IMR-90 (cell line): ENCODE data around the gene OTUB2. TPM values are rescaled to one million over a fixed set of nuclear protein-coding genes. Genes with fewer than 3 reads are reported as not detected.

Source experiments
- ATAC-seq: fragments of 200-7000 bp; cut with Tn5 transposase; 2 replicates; pipeline ENCODE4 v1.9.1; 2020; ENCODE audit warnings: low read depth, mild to moderate bottlenecking, moderate library complexity
- BruUV-seq: library from RNA; stranded (reverse); fragments of 400-500 nt; replicated peaks from 2 replicates; lab custom pipeline; 2021; lab: Mats Ljungman, UMichigan
- CTCF ChIA-PET: fragments of 300-600 bp; formaldehyde crosslinking; extraction: SDS; loops from one replicate; lab custom pipeline; 2021; ENCODE audit warnings: antibody characterized with exemption; lab: Yijun Ruan, JAX
- POLR2A ChIA-PET: fragments of 300-600 bp; sonication (Branson Sonifier 250); formaldehyde crosslinking; loops from one replicate; lab custom pipeline; 2022; ENCODE audit warnings: antibody characterized with exemption; ENCODE audit not compliant: unreplicated experiment; lab: Charles Lee
- DNase-seq: peaks from one replicate; pipeline ENCODE4 v3.0.0; 2013
- H2AFZ ChIP-seq: replicated peaks from 2 replicates; pipeline ENCODE3; 2013; ENCODE audit warnings: low read length, mild to moderate bottlenecking; ENCODE audit not compliant: poor library complexity
- H2AK5ac ChIP-seq: 2 replicates; pipeline ENCODE4 v1.6.1; 2013; ENCODE audit warnings: low read depth, low read length, inconsistent platforms
- H2AK9ac ChIP-seq: replicated peaks from 2 replicates; pipeline ENCODE3; 2013; ENCODE audit warnings: mild to moderate bottlenecking, low read depth, low read length, moderate library complexity; ENCODE audit not compliant: poor library complexity
- H2BK120ac ChIP-seq: 2 replicates; pipeline ENCODE4 v1.6.1; 2013; ENCODE audit warnings: low read depth, low read length, inconsistent platforms
- H2BK15ac ChIP-seq: 3 replicates; pipeline ENCODE4 v1.6.1; 2013; ENCODE audit warnings: low read depth, low read length, inconsistent platforms
- H2BK20ac ChIP-seq: 2 replicates; pipeline ENCODE4 v1.6.1; 2013; ENCODE audit warnings: low read depth, mild to moderate bottlenecking, inconsistent platforms, low read length, moderate library complexity
- H2BK5ac ChIP-seq: 2 replicates; pipeline ENCODE4 v1.6.1; 2013; ENCODE audit warnings: mild to moderate bottlenecking, low read depth, low read length, inconsistent platforms; ENCODE audit not compliant: poor library complexity, severe bottlenecking
- H3K14ac ChIP-seq: replicated peaks from 2 replicates; pipeline ENCODE4 v1.6.1; 2013; ENCODE audit warnings: low read depth, low read length, inconsistent platforms
- H3K18ac ChIP-seq: 2 replicates; pipeline ENCODE4 v1.6.1; 2013; ENCODE audit warnings: low read depth, low read length, control low read depth
- H3K23ac ChIP-seq: 2 replicates; pipeline ENCODE4 v1.6.1; 2013; ENCODE audit warnings: low read depth, low read length, inconsistent platforms
- H3K27ac ChIP-seq: 2 replicates; pipeline ENCODE4 v1.5.1; 2013; ENCODE audit warnings: mild to moderate bottlenecking, control low read depth, low read length; ENCODE audit not compliant: insufficient read depth
- H3K27me3 ChIP-seq: 2 replicates; pipeline ENCODE4 v1.6.1; 2013; ENCODE audit warnings: low read length; ENCODE audit not compliant: control insufficient read depth, insufficient read depth
- H3K36me3 ChIP-seq: 2 replicates; pipeline ENCODE4 v1.6.1; 2013; ENCODE audit warnings: low read length, mixed read lengths; ENCODE audit not compliant: control insufficient read depth, insufficient read depth
- H3K4ac ChIP-seq: 2 replicates; pipeline ENCODE4 v1.6.1; 2013; ENCODE audit warnings: low read depth, low read length, inconsistent platforms
- H3K4me1 ChIP-seq: 2 replicates; pipeline ENCODE4 v1.6.1; 2013; ENCODE audit warnings: low read length, mixed read lengths; ENCODE audit not compliant: control insufficient read depth, insufficient read depth
- H3K4me2 ChIP-seq: 2 replicates; pipeline ENCODE4 v1.6.1; 2013; ENCODE audit warnings: low read depth, mild to moderate bottlenecking, control low read depth, low read length, moderate library complexity
- H3K4me3 ChIP-seq: 2 replicates; pipeline ENCODE4 v1.5.1; 2013; ENCODE audit warnings: low read depth, mild to moderate bottlenecking, control low read depth, low read length, moderate library complexity; ENCODE audit not compliant: insufficient read depth
- H3K56ac ChIP-seq: 2 replicates; pipeline ENCODE4 v1.6.1; 2013; ENCODE audit warnings: low read length, inconsistent platforms; ENCODE audit not compliant: insufficient read depth; ENCODE audit errors: extremely low read depth
- H3K79me1 ChIP-seq, 2 experiments: 2 replicates each; pipeline ENCODE4 v1.6.1; 2013; ENCODE audit warnings: low read length in 2 of 2, inconsistent platforms in 1 of 2, low read depth in 1 of 2
- H3K9ac ChIP-seq: 2 replicates; pipeline ENCODE4 v1.6.1; 2013; ENCODE audit warnings: low read depth, low read length, control low read depth
- H3K9me1 ChIP-seq: 2 replicates; pipeline ENCODE4 v1.6.1; 2013; ENCODE audit warnings: low read length, inconsistent platforms; ENCODE audit not compliant: insufficient read depth
- H3K9me3 ChIP-seq: 2 replicates; pipeline ENCODE4 v1.6.1; 2013; ENCODE audit warnings: low read length; ENCODE audit not compliant: control insufficient read depth, insufficient read depth
- H4K20me1 ChIP-seq: 2 replicates; pipeline ENCODE4 v1.6.1; 2013; ENCODE audit warnings: low read length, inconsistent platforms; ENCODE audit not compliant: insufficient read depth
- H4K5ac ChIP-seq: 2 replicates; pipeline ENCODE4 v1.6.1; 2013; ENCODE audit warnings: mild to moderate bottlenecking, low read depth, low read length, control low read depth
- H4K8ac ChIP-seq, 2 experiments: 2 replicates each; pipeline ENCODE4 v1.6.1; 2013; ENCODE audit warnings: low read depth in 2 of 2, low read length in 2 of 2, control low read depth in 1 of 2, inconsistent platforms in 1 of 2
- H4K91ac ChIP-seq: 2 replicates; pipeline ENCODE4 v1.6.1; 2013; ENCODE audit warnings: low read depth, low read length, inconsistent platforms; ENCODE audit not compliant: insufficient read depth
- BHLHE40 ChIP-seq: fragments of 150-350 bp; IDR thresholded peaks from 2 replicates; pipeline ENCODE4 v1.6.1; 2016; ENCODE audit warnings: mild to moderate bottlenecking, low read depth, low read length
- CEBPB ChIP-seq: IDR thresholded peaks from 2 replicates; pipeline ENCODE4 v1.6.1; 2012; ENCODE audit warnings: low read depth, low read length, improper control_type of control experiment
- CHD1 ChIP-seq: IDR thresholded peaks from 2 replicates; pipeline ENCODE4 v1.6.1; 2012; ENCODE audit warnings: low read depth, low read length, improper control_type of control experiment
- ELK1 ChIP-seq: fragments of 150-350 bp; IDR thresholded peaks from 2 replicates; pipeline ENCODE4 v1.6.1; 2016; ENCODE audit warnings: low read depth, mild to moderate bottlenecking, low read length, moderate library complexity, borderline replicate concordance
- FOS ChIP-seq: fragments of 150-350 bp; IDR thresholded peaks from 2 replicates; pipeline ENCODE4 v1.6.1; 2016; ENCODE audit warnings: low read depth, low read length
- MXI1 ChIP-seq: IDR thresholded peaks from 2 replicates; pipeline ENCODE4 v1.6.1; 2012; ENCODE audit warnings: low read depth, mild to moderate bottlenecking, low read length, moderate library complexity, borderline replicate concordance
- NFE2L2 ChIP-seq: fragments of 150-350 bp; IDR thresholded peaks from 2 replicates; pipeline ENCODE4 v1.6.1; 2016; ENCODE audit warnings: low read depth, mild to moderate bottlenecking, low read length
- POLR2A ChIP-seq: IDR thresholded peaks from 2 replicates; pipeline ENCODE4 v1.6.1; 2012; ENCODE audit warnings: mild to moderate bottlenecking, low read depth, low read length
- RAD21 ChIP-seq: IDR thresholded peaks from 2 replicates; pipeline ENCODE4 v1.6.1; 2012; ENCODE audit warnings: low read length, improper control_type of control experiment
- SMC3 ChIP-seq: fragments of 150-350 bp; IDR thresholded peaks from 2 replicates; pipeline ENCODE4 v1.6.1; 2016; ENCODE audit warnings: low read depth, mild to moderate bottlenecking, antibody characterized with exemption, low read length, moderate library complexity
- USF2 ChIP-seq: fragments of 150-350 bp; IDR thresholded peaks from 2 replicates; pipeline ENCODE4 v1.6.1; 2017; ENCODE audit warnings: mild to moderate bottlenecking, antibody characterized with exemption, low read length, low read depth
- WGBS, 2 experiments: methylation state at CpG; one replicate each; pipeline versions ENCODE4 v1.1.5 to v1.1.7; 2013; ENCODE audit warnings: missing lambda C conversion rate in 2 of 2; ENCODE audit not compliant: insufficient read length in 1 of 2; ENCODE audit errors: extremely low coverage in 2 of 2; 5-methylcytosine and 5-hydroxymethylcytosine counted together
- dilution Hi-C: fragments of 300-500 bp; cut with HindIII; formaldehyde crosslinking; loops from one replicate; pipeline ENCODE4 v1.14.3; 2018; ENCODE audit warnings: low sequenced_read_pairs; ENCODE audit not compliant: unreplicated experiment
- in situ Hi-C: fragments of 300-500 bp; cut with MboI; formaldehyde crosslinking; loops from 3 replicates; pipeline ENCODE4 v1.14.3; 2019; ENCODE audit warnings: low sequenced_read_pairs, inconsistent platforms, mixed read lengths
- intact Hi-C: fragments of 100-400 bp; cut with micrococcal nuclease; formaldehyde crosslinking; loops from 2 replicates; pipeline ENCODE4 v1.10.0; 2022
- polyA plus RNA-seq, 3 experiments: library from polyadenylated mRNA; depleted of rRNA; stranded (reverse); fragments of >200 nt; gene quantifications; 2 replicates each; pipeline ENCODE4 v1.2.3, GENCODE V29; 2012; ENCODE audit warnings: low replicate concordance in 1 of 3
- total RNA-seq: library from RNA; depleted of rRNA; stranded (reverse); fragments of >200 nt; gene quantifications from 2 replicates; pipeline ENCODE4 v1.2.3, GENCODE V29; 2012
- TF ChIP-seq, protein P1 (sequence below): conservative IDR thresholded peaks from 2 replicates; pipeline ENCODE4 v1.5.1; 2012; ENCODE audit warnings: mild to moderate bottlenecking, low read depth, low read length, improper control_type of control experiment

OTUB2 gene
- total and polyA plus RNA-seq, 2 of the 4 experiments (the other 2 are of a cell fraction) = 1.1 to 2.5 TPM

DNA sequence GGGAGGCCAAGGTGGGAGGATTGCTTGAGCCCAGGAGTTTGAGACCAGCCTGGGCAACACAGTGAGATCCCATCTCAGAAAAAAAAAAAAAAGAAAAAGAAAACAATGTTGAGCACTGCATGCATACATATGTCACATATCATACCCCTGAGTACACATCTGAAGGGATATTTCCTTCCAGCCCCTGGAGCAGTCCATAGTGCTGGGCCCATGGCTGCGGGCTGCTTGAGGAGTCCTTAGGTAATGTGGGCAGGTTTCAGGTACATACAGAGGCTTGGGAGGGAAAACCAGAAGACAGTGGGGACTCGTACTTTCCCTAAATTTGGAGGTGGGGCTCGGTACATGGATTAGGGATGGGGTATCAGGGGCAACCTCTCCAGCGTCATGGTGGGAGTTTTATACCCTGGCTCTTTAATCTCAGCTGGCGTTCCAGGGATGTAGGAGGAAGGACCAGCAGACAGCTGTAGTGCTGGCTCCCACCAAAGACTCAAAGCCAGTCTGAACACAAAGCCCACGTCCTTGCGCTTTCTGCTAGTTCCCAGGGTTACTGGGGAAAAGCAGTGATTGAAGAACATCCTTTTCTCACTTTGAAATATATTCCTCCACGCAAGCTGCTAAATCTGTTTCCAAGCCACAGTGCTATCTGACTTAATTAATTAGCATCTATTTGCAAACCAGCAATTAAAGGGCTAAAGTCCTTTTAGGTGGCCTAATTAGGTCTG is 5.2 kb downstream of the OTUB2 start (continued):
- no peak for TF ChIP-seq USF2

GRCh38 chr14:94031883-94032279 is 5.7 kb downstream of the OTUB2 start:
- dilution Hi-C loops = no loop called here
- Histone ChIP-seq H3K18ac (no peak overlapping the region), H3K9me1 (0 out of 2 replicates have a peak, but pooled peaks cover 4% of the 10 kb centered on the region), H3K79me1 (peaks cover 0 to 3% of the 10 kb centered on the region in 2 experiments; a peak in 1 of 4 replicates), H4K20me1 (no peaks in the 10 kb centered on the region; the same call in 1 of the 2 replicates), H2AK9ac (no peak overlapping the region), H3K9ac (no peak overlapping the region), H2AFZ (no peak overlapping the region), H2BK20ac (no peak overlapping the region), H3K9me3 (no peaks in the 10 kb centered on the region), H3K27ac (no peak overlapping the region), H3K36me3 (no peaks in the 10 kb centered on the region), H2BK15ac (no peak overlapping the region), H4K91ac (no peak overlapping the region), H2BK5ac (no peak overlapping the region), H2BK120ac (no peak overlapping the region), H2AK5ac (no peak overlapping the region), H3K4me2 (no peak overlapping the region), H3K27me3 (no peaks in the 10 kb centered on the region), H3K14ac (no peak overlapping the region), H3K4me1 (no peaks in the 10 kb centered on the region; the same call in 1 of the 2 replicates), H3K4me3 (no peak overlapping the region), H3K56ac (no peak overlapping the region), H4K5ac (no peak overlapping the region), H3K23ac (no peak overlapping the region), H4K8ac (no peak overlapping the region), H3K4ac (no peak overlapping the region)
- in situ Hi-C loops = no loop called here
- intact Hi-C loops = no loop called here
- no peak for ATAC-seq
- ChIA-PET POLR2A (no interaction called here), CTCF (interaction anchor here (0.6 to 6.7 kb wide), 2 partner anchors 105 to 148 kb away, joined by 3 to 68 read pairs; no protein-coding TSS in a partner anchor)
- DNase-seq = no peak
- no TSS peak for BruUV-seq
- no CpG with 5 or more reads among the region's 7 CpGs for WGBS, 2 experiments
- TF ChIP-seq RAD21 = no peak
- TF ChIP-seq SMC3 = no peak
- no peak for TF ChIP-seq MXI1
- no peak for TF ChIP-seq USF2
- TF ChIP-seq, protein P1, sequence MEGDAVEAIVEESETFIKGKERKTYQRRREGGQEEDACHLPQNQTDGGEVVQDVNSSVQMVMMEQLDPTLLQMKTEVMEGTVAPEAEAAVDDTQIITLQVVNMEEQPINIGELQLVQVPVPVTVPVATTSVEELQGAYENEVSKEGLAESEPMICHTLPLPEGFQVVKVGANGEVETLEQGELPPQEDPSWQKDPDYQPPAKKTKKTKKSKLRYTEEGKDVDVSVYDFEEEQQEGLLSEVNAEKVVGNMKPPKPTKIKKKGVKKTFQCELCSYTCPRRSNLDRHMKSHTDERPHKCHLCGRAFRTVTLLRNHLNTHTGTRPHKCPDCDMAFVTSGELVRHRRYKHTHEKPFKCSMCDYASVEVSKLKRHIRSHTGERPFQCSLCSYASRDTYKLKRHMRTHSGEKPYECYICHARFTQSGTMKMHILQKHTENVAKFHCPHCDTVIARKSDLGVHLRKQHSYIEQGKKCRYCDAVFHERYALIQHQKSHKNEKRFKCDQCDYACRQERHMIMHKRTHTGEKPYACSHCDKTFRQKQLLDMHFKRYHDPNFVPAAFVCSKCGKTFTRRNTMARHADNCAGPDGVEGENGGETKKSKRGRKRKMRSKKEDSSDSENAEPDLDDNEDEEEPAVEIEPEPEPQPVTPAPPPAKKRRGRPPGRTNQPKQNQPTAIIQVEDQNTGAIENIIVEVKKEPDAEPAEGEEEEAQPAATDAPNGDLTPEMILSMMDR = no peak
- TF ChIP-seq BHLHE40 = no peak
- no peak for TF ChIP-seq POLR2A
- no peak for TF ChIP-seq CEBPB
- TF ChIP-seq CHD1 = no peak
- no peak for TF ChIP-seq NFE2L2
- TF ChIP-seq FOS = no peak
- TF ChIP-seq ELK1 = no peak
